Neural crest cell (in vitro differentiated cells): ENCODE measurements around the gene PNPLA7. TPM values are rescaled to one million over a fixed set of nuclear protein-coding genes. Genes with fewer than 3 reads are reported as not detected.
"Not testable (repeated sequence)": the region's sequence is repeated elsewhere in the genome, so short reads cannot be mapped to it uniquely, and the experiment has no call there.

ENCODE experiments used
- DNase-seq: peaks from one replicate; pipeline ENCODE4 v3.0.0; 2021; ENCODE audit warnings: low read depth, mixed read lengths, low spot score
- H3K27ac Mint-ChIP-seq: one replicate; pipeline ENCODE4 v1.8.0; 2021; ENCODE audit warnings: mild to moderate bottlenecking, mixed read lengths; ENCODE audit not compliant: unreplicated experiment
- H3K27me3 Mint-ChIP-seq: 2 replicates; pipeline ENCODE4 v1.8.0; 2021; ENCODE audit warnings: low read depth, mild to moderate bottlenecking, mixed read lengths
- H3K36me3 Mint-ChIP-seq: 2 replicates; pipeline ENCODE4 v1.8.0; 2021; ENCODE audit warnings: low read depth, mild to moderate bottlenecking, mixed read lengths
- H3K4me1 Mint-ChIP-seq: 2 replicates; pipeline ENCODE4 v1.8.0; 2021; ENCODE audit warnings: mixed read lengths
- H3K4me3 Mint-ChIP-seq: one replicate; pipeline ENCODE4 v1.8.0; 2021; ENCODE audit warnings: mild to moderate bottlenecking, mixed read lengths
- H3K9me3 Mint-ChIP-seq: 2 replicates; pipeline ENCODE4 v1.8.0; 2021; ENCODE audit warnings: mixed read lengths
- total RNA-seq: library from RNA; stranded (reverse); gene quantifications from 2 replicates; pipeline ENCODE4 v1.2.1, GENCODE V29; 2021
- TF ChIP-seq, protein P1 (sequence below): fragments of 200-600 bp; sonication (generic); conservative IDR thresholded peaks from 2 replicates; pipeline ENCODE4 v1.5.0; 2021; ENCODE audit warnings: antibody characterized with exemption, mild to moderate bottlenecking

The PNPLA7 gene
- total RNA-seq, 1 donor from 2014 or later: 2.2 TPM

DNA sequence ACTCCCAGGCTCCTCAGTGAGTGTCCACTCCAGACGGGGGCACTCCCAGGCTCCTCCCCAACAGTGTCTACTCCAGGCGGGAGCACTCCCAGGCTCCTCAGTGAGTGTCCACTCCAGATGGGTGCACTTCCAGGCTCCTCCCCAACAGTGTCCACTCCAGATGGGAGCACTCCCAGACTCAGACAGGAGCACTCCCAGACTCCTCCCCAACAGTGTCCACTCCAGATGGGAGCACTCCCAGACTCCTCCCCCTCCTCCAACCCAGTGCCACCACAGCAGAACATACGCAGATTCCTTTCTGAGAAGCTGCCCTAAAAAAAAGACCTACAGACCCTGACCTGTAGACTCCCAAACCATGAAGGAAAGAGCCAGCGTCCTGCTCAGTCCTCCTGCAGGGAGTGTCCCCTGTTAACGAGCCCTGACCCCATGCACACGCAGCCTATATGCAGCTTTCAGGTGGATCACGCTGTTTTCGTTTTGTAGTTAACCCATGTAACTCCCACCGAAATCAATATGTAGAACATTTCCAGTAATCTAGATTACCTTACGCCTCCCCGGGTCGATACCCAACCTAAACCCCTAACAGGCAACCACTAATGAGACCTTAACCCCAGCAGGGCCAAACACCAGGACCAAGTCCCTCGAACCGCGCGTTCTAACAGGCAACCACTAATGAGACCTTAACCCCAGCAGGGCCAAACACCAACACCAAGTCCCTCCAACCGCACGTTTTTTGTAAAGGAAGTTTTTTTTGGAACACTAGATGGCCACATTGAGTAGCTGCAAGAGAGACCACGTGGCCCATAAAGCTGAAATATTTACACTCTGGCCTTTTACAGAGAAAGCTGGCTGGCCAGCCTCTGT lies 15.7 kb downstream of the PNPLA7 start:
- peak overlapping the region; percentile 2 for H3K27ac Mint-ChIP-seq
- H3K27me3 Mint-ChIP-seq: no peaks in the 10 kb centered on the region
- H3K4me3 Mint-ChIP-seq: no peak overlapping the region
- DNase-seq: no peak
- no peaks in the 10 kb centered on the region for H3K36me3 Mint-ChIP-seq
- peaks cover 2% of the 10 kb centered on the region for H3K9me3 Mint-ChIP-seq
- TF ChIP-seq, protein P1, sequence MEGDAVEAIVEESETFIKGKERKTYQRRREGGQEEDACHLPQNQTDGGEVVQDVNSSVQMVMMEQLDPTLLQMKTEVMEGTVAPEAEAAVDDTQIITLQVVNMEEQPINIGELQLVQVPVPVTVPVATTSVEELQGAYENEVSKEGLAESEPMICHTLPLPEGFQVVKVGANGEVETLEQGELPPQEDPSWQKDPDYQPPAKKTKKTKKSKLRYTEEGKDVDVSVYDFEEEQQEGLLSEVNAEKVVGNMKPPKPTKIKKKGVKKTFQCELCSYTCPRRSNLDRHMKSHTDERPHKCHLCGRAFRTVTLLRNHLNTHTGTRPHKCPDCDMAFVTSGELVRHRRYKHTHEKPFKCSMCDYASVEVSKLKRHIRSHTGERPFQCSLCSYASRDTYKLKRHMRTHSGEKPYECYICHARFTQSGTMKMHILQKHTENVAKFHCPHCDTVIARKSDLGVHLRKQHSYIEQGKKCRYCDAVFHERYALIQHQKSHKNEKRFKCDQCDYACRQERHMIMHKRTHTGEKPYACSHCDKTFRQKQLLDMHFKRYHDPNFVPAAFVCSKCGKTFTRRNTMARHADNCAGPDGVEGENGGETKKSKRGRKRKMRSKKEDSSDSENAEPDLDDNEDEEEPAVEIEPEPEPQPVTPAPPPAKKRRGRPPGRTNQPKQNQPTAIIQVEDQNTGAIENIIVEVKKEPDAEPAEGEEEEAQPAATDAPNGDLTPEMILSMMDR: peak; percentile 71
- peaks cover 7% of the 10 kb centered on the region for H3K4me1 Mint-ChIP-seq

DNA sequence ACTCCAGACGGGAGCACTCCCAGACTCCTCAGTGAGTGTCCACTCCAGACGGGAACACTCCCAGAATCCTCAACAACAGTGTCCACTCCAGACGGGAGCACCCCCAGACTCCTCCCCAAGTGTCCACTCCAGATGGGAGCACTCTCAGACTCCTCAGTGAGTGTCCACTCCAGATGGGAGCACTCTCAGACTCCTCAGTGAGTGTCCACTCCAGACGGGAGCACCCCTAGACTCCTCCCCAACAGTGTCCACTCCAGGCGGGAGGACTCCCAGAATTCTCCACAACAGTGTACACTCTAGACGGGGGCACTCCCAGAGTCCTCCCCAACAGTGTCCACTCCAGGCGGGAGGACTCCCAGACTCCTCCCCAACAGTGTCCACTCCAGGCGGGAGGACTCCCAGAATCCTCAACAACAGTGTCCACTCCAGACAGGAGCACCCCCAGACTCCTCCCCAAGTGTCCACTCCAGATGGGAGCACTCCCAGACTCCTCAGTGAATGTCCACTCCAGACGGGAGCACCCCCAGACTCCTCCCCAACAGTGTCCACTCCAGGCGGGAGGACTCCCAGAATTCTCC lies 17.2 kb downstream of the PNPLA7 start:
- H3K27me3 Mint-ChIP-seq, H3K36me3 Mint-ChIP-seq, H3K4me1 Mint-ChIP-seq, DNase-seq, H3K4me3 Mint-ChIP-seq, H3K27ac Mint-ChIP-seq, H3K9me3 Mint-ChIP-seq: not testable (repeated sequence)

DNA sequence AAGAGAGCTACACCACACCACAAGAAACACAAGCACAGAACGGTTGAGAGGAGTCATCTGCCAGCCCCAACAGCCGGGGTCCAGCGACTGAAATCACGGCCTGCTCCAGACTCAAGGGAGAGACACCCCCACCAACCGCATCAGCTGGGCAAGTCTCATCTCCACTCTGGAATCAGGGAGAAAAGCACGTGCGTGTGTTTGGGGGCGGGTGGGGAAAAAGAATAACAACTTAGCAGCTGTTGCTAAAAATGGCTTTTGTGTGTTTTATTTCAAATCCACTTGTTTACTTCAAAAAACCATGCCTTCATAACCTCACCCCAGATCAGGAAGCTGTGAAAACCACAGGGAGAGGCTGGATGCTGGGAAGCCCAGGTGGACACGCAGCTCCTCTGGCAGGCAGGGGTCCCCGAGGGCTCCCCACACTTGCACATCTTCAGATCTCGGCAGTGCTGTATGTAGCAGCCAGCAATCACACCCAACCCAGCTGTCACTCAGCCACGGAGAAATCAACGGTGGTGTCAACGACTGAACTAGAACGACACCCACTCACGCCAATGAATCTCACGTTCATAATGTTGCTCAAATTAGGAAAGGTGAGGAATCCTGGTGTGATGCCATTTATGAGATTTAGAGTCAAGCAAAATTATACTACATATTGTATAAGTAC lies 19.0 kb downstream of the PNPLA7 start:
- DNase-seq: no peak
- Mint-ChIP-seq H3K27me3 (no peaks in the 10 kb centered on the region), H3K36me3 (no peaks in the 10 kb centered on the region), H3K27ac (peak overlapping the region; percentile 13), H3K4me1 (peaks cover 7% of the 10 kb centered on the region), H3K9me3 (peaks cover 2% of the 10 kb centered on the region), H3K4me3 (no peak overlapping the region)
- TF ChIP-seq, protein P1: no peak

DNA sequence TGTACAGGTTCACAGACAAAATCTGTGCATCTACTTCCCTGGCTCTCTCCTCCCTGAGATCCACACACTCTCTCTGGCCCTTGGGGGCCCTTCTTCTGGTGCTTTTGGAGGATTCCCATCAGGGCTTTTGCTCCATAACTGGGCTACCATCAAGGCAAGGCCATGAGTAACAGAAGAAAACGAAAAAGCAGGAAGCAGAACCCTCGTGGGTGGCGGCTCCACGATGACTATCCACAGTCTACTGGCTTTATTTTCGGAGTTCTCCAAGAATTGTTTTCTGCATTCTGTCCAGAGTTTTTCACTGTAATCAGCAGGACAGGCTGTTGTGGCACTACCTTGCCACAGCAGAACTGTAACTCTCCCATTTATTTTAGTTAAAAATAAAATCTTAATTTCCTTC lies 19.9 kb downstream of the PNPLA7 start:
- Mint-ChIP-seq H3K36me3 (no peaks in the 10 kb centered on the region), H3K9me3 (peaks cover 2% of the 10 kb centered on the region), H3K27me3 (no peaks in the 10 kb centered on the region), H3K27ac (no peak overlapping the region), H3K4me1 (peaks cover 7% of the 10 kb centered on the region), H3K4me3 (no peak overlapping the region)
- no peak for DNase-seq
- TF ChIP-seq, protein P1: no peak

DNA sequence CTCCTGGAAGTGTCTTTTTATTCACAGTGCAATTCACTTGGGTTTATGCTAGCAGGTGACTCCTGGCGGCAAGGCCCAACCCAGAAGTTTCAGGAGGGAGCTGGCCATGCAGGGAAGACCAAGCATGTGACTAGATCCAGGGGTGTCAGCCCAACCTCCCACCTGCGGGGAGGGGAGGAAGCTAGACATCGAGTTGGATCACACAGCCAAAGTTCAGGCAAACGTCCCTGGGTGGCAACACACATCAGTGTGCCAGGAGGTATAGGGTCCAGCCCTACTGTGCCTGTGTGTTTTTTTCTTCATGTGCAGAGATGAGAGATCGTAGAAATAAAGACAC lies 25.3 kb downstream of the PNPLA7 start:
- Mint-ChIP-seq H3K27me3 (no peaks in the 10 kb centered on the region), H3K9me3 (no peaks in the 10 kb centered on the region), H3K36me3 (no peaks in the 10 kb centered on the region), H3K4me1 (no peaks in the 10 kb centered on the region), H3K27ac (no peak overlapping the region), H3K4me3 (no peak overlapping the region)
- TF ChIP-seq, protein P1: no peak
- no peak for DNase-seq
